Activated CD4-positive, CD25-positive, alpha-beta regulatory T cell treated with anti-CD3 and anti-CD28 coated beads, Interleukin-2, amount 50 U/mL, for 24 hours (primary cell): ENCODE results near the gene CEP112.
A peak's percentile ranks its signal among the peaks of the same experiment; 100 is the strongest.
"Not testable (repeated sequence)": the region's sequence is repeated elsewhere in the genome, so short reads cannot be mapped to it uniquely, and the experiment has no call there.

ENCODE experiments used
- ATAC-seq, 2 donors: fragments of 150-1000 bp; cut with Tn5 transposase; one replicate each; pipeline ENCODE4 v1.10.0; 2021; ENCODE audit warnings: mild to moderate bottlenecking in 1 of 2, moderate library complexity in 1 of 2

Gene CEP112

DNA sequence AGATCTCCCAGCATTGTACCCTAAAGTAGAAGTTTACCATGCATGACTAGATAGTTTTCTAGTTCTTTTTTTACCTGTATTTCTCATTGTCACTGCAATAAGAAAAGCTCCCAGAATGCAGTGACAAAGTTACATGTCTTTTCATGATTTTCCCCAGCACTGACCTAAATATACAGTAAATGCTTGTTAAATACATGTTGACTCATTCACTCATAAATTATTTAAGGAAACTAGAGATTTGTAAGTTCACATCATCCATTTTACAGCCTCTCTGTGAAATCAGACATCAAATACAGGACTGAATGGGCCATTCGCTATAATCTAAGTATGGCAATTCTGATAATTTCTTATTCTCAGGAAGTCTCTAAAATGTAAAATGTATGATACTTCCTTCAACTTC, 371.6 kb downstream of the CEP112 start:
- ATAC-seq: no peak

DNA sequence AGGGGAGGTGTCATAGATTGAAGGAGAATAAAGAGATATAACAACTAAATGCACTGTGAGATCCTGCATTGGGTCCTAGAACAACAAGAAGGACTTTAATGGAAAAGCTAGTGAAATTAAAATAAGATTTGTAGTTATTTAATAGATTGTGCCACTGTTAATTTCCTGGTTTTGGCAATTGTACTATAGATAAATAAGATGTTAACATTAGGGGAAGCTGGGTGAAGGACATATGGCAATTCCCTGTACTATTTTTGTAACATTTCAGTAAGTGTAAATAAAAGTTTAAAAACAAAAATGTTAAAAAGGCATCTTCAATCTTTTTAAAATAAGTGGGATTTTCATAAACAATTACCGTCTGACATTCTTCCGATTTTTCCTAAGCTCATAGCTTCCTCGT, 372.1 kb downstream of the CEP112 start:
- ATAC-seq: no peak

DNA sequence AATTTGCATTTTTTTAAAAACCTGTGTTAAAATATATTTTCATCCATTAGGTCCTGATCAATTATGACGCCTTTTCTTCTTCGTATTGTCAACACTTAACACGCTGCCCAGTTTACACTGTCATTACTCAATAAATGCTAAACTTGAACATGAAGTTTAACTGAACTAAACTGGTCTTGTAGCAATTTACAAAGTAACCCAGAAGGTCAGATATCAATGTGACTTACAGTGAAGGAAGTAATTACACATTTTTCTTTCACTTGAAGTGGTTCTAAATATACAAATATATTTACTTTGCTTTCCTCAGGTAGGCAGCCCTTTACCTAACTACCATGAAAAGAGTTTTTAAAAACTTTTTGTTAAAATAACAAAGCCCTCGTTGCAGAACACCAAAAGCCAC, 374.0 kb downstream of the CEP112 start:
- ATAC-seq: no peak

DNA sequence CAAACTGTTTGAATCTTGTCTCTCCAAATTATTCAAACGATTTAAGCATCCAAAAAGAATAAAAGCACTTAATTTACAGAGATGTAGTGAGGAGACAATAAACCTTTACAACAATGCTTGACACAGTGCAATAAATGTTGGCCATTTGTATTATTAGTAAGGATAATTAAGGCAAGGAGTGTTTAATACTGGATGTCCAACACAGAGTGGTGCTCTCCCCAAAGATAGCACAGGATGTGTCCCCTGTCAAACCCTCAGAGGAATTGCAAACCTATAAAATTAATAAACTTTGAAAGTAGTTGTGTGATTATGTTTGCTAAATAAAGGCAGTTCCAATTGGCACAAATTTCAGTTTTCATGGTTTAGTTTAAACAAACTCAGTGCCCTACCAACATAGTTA, 377.5 kb downstream of the CEP112 start:
- no peak for ATAC-seq

DNA sequence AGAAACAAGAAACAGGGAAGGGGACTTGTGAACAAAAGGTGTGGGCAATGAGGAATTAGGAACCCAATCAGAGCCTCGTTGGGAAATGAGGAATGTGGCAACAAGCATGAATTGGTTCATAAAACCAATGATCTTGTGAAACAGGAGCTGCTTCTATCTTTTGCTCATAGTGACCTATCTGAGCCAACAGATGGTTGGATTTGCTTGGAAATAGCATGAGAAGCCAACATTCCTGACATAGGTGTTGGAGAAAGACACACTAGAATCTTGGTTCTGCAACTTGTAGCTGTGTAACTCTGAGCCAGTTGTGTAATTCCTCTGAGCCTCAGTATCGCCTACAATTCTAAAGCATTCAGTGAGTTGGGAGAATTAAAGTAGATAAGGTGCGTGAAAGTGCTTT, 378.6 kb downstream of the CEP112 start:
- no peak for ATAC-seq

DNA sequence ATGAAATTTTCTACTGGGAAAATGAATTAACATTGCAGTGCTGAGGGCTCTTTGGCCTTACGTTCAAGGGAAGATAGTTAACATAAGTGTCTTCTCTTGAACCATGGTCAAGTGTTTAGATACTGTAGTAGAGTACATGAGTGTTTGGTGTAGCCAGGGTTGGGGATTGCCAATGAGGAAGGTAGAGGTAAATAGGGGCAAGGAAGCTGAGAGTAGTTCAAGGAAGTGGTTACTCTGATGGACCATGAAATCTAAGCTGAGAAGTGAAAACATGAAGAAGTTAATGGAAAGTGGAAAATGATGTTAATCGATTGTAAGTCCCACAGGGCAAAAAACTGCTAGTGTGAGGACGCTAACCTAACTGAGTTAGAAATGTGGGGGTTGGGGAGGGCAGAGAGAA, 380.9 kb downstream of the CEP112 start:
- ATAC-seq: no peak

DNA sequence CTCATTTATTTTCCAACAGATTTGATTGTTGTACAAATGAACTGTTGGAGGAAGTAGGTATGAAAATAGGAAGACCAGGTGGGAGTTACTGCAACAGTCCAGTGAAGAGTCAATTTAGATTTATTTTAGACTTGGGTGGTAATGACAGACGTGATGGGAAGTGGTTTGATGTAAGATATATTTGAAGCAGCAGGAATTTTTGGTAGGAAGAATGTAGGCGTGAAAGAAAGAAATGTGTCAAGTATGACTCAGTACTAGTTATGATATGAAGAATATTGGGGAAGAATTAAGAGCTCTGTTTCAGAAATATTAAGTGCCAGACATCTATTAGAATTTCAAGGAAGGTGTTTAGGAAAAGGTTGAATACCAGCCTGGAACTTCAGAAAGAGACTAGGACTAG, 382.6 kb downstream of the CEP112 start:
- no peak for ATAC-seq

DNA sequence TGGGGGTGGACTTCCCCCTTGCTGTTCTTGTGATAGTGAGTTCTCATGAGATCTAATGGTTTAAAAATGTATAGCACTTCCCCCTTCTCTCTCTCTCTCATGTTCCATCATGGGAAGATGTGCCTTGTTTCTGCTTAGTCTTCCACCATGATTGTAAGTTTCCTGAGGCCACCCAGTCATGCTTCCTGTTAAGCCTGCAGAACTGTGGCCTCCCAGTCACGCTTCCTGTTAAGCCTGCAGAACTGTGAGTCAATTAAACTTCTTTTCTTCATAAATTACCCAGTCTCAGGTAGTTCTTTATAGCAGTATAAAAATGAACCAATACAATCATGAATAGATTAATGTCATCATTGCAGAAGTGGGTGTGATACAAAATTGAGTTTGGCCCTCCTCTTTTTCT, 383.4 kb downstream of the CEP112 start:
- ATAC-seq: not testable (repeated sequence)

DNA sequence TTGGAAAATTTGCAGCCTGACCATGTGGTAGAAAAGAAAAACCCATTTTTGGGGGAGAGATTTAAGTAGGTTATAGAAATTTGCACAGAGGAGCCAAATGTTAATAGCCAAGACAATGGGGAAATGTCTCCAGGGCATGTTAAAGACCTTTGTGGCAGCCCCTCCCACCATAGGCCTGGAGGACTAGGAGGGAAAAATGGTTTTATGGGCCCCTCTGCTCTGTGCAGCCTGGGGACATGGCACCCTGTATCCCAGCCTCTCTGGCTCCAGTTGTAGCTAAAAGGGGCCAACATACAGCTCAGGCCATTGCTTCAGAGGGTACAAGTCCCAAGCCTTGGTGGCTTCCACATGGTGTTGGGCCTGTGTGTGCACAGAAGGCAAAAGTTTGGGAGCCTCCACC, 384.6 kb downstream of the CEP112 start:
- ATAC-seq: no peak

DNA sequence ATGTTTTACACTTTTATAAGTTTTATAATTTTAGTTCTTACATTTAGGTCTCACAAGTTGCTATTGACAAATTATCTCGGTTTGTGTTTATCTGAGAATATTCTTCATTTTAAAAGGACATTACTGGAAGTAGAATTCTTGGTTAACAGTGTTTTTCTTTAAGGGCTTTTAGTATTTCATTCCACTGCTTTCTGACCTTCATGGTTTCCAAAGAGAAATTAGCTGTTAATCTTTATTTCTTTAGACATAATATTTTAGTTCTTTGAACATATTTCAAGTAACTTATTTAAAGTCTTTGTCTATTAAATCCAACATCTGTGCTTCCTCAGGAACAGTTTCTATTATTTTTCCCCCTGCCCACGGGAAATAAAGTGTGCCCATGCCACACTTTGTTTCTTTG, 390.4 kb downstream of the CEP112 start:
- no peak for ATAC-seq

DNA sequence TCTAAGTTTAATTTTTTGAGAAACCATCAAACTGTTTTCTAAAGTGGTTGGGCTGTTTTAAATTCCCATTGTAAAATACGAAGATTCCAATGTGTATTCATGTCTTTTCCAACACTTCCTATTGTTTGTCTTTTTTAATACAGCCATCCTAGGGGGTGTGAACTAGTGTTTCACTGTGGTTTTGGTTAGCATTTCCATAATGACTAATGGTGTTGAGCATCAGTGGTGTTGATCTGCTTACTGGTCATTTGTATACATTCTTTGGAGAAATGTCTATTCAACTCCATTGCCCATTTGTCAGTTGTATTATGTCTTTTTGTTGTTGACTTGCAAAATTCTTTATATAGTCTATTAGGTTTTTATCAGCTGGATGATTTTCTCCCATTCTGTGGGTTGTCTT, 391.3 kb downstream of the CEP112 start:
- no peak for ATAC-seq

DNA sequence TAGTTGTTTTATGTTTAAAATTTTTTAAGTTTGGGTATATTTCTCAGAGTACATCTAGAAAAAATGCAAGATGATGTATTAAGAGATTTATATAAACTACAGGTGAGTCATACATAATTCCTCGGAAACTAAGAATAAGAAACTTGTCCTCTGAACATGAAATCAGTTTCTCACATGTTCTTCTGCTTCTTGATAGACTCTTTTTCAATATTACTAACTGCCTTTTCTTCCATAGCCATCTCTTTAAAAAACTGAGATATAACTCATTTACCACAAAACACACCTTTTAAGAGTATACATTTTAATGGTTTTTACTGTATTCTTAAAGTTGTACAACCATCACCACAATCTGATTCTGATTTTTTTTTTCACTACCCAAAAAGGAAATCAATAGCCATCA, 392.1 kb downstream of the CEP112 start:
- ATAC-seq: peak in 1 of 2 donors; percentile 53

DNA sequence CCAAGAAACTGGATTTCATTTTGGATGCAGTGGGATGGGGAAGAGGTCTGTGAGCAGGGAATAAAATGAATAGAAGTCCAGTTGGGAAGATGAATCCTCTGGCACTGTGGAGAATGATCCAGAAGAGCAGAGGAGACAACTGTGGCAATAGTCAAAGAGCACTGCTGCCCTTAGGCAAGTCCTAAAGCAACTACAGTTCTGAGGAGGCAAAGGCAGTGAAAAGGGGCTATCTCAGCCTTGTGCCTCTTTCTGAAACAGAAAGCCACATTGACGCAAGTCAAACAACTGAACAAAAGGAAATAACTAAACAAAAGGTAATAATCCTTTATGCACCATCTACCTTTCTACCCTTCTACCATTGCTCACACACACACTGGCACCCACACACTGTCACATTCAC, 392.5 kb downstream of the CEP112 start:
- peak in 1 of 2 donors; percentile 33 for ATAC-seq

DNA sequence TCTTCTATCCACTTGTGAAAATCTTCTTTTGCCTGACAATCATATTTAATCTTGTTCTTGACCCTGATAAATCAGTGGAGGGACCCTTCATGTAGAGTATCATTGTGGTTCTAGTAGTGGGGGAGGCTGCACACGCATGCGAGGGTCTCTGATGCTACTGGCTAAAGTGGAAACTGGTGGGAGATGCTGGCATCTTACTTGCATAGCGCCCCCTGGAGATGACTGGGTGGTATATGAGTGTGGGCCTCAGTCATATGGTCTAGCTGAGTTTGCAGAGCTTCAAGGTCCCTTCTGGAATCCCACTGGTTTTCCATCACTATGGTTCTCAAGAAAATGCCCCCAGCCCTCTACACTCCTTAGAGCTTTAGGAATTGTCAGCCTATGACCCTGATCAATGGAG, 394.1 kb downstream of the CEP112 start:
- ATAC-seq: no peak

DNA sequence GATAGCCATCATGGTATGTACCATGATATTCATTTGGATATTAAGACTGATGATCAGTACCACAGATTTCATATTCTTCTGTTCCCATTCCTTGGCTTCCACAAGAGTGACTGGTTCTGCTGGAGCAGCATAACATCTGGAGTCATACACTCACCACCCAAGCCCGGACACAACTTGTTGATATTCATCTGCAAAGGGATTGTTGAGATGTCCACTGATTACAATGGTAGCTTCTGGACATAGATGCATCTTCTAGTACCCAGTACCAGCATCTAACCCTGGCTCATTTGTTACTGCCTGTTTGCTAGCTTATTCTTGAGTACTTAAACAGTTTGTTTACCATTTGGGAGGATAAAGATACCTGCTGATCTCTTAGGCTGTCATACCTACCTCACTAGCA, 394.8 kb downstream of the CEP112 start:
- ATAC-seq: no peak

DNA sequence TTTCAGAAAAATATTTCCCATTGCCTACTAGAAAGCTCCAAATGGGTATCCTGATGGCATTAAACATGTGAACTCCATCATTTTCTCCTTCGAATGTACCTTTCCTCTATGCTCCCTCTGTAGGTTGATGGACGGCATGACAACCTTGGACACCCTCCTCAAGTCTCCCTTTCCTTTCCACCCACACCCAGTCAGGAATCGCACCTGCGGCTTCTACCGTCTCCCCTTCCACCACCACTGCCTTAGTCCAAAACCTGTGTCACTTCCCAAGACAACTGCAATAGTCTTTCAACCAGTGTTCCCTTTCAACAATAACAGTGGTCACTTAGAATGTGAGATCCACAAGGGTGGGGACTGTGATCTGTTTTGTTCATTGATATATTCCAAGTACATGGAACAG, 397.4 kb downstream of the CEP112 start:
- no peak for ATAC-seq

DNA sequence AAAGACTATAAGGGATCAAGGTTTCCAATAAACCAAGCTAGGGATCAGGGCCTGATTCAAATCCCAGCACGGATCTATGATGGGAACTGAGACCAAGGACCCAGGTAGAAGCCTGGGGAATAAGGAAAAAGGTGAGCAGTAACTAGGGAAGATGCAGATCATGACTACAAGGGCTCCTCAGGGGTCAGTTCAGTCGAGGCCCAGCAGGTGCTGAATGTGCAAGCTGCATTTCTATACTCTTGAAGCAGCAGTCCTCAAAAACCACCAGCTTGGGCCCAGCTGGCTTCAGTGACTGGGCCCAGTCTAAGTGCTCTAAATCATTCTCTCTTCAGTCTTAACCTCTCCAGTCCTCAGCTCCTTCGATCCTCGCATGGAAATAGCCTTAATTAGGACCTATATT, 401.7 kb downstream of the CEP112 start:
- ATAC-seq: no peak

DNA sequence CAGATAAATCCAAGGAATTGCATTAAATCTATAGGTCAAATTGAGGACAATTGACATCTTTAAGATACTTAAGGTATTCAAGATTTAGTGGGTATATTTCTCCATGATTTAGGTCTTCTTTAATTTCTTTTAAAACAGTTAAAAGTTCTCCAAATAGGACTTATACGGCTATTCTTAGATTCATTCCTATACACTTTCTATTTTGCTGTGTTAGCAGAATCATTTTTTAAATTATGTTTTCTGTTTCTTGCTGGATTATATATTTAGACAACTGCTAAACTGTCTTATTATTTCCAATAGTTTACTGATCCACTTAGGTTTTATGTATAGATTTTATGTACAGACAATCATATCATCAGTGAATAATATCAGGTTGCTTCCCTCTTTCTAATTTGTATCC, 404.4 kb downstream of the CEP112 start:
- no peak for ATAC-seq

DNA sequence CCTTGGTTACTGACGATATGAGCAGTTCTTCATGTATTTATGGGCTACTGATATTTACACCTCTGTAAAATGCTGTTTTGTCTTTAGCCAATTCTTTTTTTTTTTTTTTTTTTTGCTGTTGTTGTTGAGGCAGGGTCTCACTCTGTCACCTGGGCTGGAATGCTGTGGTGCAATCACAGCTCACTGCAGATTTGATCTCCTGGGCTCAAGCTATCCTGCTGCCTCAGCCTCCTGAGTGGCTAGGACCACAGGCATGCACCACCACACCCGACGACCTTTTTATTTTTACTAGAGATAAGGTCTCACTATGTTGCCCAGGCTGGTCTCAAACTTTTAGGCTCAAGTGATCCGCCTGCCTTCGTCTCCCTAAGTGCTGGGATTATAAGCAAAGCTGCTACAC, 405.5 kb downstream of the CEP112 start:
- ATAC-seq: no peak

DNA sequence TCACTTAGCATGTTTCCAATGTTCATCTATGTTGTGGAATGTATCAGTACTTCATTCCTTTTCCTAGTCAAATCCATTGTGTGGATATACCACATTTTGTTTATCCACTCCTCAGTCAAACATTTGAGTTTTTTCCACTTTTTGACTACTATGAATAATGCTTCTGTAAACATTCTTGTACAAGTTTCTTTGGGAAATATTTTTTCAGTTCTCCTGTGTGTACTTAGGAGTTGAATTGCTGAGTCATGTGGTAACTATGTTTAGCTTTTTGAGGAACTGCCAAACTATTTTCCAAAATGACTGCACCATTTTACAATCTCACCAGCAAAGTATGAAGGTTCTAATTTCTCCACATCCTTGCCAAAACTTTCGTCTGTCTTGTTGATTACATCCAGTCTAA, 406.8 kb downstream of the CEP112 start:
- no peak for ATAC-seq

DNA sequence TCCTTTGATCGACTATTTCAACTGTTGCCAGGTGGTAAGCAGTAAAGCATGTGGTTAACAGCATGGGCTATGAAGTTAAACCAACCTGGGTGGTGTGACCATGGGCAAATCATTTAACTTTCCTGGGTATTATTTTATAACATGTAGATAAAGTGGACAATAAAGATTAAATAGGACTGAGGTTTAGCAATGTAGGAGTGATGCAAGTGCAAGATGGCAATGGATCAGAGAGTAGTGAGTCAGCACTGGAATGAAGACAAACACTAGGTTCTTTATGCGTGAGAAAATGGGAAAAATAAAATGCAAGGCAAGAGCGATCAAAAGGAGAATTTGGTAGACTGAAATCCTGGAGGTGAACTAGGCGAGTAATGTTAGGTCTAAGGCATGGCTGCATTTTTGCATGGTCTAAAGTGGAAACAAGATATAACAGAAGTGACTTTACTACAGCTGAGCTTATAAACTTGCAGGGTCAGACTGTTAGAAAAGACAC, 408.0 kb downstream of the CEP112 start:
- ATAC-seq: no peak

DNA sequence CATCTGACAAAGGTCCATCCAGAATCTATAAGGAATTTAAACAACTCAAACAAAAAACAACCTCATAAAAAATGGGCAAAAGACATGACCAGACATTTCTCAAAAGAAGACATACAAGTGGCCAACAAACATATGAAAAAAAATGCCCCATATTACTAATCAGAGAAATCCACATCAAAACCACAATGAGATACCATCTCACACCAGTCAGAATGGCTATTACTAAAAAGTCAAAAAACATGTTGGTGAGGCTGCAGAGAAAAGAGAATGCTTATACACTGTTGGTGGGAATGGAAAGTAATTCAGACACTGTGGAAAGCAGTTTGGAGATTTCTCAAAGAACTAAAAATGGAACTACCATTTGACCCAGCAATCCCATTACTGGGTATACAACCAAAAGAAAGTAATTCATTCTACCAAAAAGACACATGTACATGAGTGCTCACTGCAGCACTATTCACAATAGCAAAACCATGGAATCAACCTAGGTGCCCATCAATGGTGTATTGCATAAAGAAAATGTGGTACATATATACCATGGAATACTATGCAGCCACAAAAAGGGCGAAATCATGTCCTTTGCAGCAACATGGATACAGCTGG, 409.7 kb downstream of the CEP112 start:
- ATAC-seq: not testable (repeated sequence)

DNA sequence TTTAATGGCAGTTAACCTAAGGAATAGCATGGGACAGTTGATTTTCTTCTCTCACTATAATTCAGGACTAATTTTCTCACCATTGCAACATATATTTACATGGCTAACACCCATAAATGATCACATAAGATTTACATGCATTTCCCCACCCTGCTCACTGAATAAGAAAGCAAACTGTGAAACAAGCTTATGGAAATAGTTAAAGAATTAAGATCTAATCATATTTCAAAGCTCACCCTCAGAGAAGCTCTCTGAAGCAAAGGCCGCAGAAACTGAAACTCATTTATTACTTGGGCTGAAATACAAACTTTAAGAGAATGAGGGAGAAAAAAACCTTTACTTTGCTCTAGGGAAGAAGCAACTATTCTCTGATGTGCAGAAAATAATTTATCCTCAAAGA, 411.8 kb downstream of the CEP112 start:
- ATAC-seq: no peak

DNA sequence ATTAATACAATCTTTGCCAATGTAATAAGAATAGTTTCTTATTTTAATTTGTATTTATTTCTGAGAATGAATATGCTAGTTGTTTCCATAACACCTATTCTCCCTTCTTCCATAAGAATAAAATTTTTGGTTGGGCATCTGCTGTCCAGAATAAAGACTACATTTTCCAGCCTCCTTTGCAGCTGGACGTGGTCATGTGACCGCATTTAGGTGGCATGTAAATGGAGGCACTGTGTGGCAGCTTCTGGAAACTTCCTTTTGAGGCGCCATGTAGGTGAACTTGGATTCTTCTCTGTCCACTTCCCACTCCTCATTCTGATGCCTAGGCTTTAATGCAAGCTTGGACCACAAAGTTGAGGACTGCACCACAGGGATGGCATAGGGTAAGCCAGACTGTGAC, 415.0 kb downstream of the CEP112 start:
- no peak for ATAC-seq

DNA sequence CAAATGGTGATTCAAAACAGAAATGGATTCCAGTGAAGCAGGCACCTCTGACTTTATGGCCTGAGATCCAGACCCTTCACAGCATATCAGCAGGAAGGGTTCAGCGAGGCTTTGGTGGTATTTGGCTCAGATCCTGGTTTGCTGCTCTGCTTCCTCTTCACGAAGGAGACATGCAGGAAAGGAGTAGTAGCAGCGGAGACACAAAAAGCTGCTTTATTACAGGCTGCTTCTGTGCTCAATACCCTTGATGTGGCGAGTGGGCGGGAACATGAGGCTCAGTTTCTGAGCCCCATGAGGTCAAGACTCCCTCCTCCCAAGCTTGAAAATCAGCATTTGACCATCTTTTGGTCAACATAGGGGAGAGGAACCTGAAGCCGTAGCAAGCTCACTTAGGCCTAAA, 417.1 kb downstream of the CEP112 start:
- ATAC-seq: no peak

DNA sequence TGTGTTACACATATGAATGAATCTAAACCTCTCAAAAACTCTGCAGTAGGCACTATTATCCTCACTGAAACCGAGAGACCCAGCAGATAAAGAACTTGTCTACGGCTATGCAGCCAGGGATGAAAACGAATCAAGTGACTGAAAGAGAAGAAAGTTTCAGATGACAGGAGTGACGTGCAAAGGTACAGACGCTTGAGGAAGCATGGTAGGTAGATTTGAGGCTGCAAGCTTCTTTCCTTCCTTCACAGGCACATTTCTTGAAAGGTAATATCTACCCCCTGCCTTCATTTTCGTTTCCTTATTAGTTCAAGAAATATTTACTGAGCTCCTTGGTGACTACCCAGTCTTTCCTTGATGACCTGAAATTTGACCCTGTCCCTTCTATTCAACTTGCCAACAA, 418.9 kb downstream of the CEP112 start:
- no peak for ATAC-seq
